Measurements from ENCODE around the gene RSRC1.

DNA sequence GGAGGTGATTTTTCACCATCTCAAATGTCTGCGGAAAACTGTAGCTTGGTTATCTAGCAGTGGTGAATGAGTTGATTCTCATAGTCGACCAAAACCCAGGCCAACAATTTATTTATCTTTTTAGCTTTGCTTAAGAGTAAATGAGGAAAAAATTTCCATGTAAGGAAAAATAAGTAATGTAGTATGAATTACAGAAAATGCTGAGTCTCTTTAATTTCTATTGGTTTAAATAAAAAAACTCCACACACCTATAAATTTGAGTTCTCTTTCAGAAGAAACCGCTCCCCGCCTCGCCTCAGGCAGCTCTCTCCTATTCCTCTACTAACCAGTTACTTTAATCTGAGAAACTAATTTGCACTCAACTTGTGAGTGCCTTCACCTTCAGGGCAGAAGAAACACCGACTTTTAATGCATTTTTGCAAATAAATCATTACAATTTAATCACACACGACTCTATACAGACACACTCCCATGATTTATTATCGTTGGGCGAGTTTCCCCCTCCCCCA is 540 bp upstream of the RSRC1 start:
- TF ChIP-seq POLR2A (IDR thresholded peaks at IDR 0.05; ENCODE audit: low read depth, low read length): no peak
- no peak for TF ChIP-seq POLR2AphosphoS5 (IDR thresholded peaks at IDR 0.05; ENCODE audit: low read depth, low read length)

Data from GM12892 (cell line).